Effector memory CD4-positive, alpha-beta T cell (primary cell): ENCODE results near the gene PABPN1L.

Source experiments
- DNase-seq, 3 donors: peaks; one replicate each; pipeline ENCODE4 v3.0.0-alpha.2; 2020
- H3K27ac ChIP-seq: 2 replicates; pipeline ENCODE4 v1.7.0; 2013; ENCODE audit warnings: mild to moderate bottlenecking, low read length, moderate library complexity; ENCODE audit not compliant: insufficient read depth, poor library complexity, severe bottlenecking
- H3K27me3 ChIP-seq: replicated peaks from 2 replicates; pipeline ENCODE4 v1.7.0; 2013; ENCODE audit warnings: mild to moderate bottlenecking, low read length; ENCODE audit not compliant: insufficient read depth, control insufficient read depth, poor library complexity, severe bottlenecking
- H3K36me3 ChIP-seq: 2 replicates; pipeline ENCODE4 v1.7.0; 2013; ENCODE audit warnings: mild to moderate bottlenecking, low read length, moderate library complexity; ENCODE audit not compliant: control insufficient read depth, insufficient read depth
- H3K4me1 ChIP-seq: 2 replicates; pipeline ENCODE4 v1.7.0; 2013; ENCODE audit warnings: low read length, mild to moderate bottlenecking; ENCODE audit not compliant: control insufficient read depth, insufficient read depth, poor library complexity, severe bottlenecking
- H3K4me3 ChIP-seq: 2 replicates; pipeline ENCODE4 v1.7.0; 2013; ENCODE audit warnings: low read length, low read depth, mild to moderate bottlenecking; ENCODE audit not compliant: insufficient read depth, poor library complexity, severe bottlenecking
- H3K9me3 ChIP-seq: 2 replicates; pipeline ENCODE4 v1.7.0; 2013; ENCODE audit warnings: mild to moderate bottlenecking, low read length, moderate library complexity; ENCODE audit not compliant: control insufficient read depth

The PABPN1L gene

GRCh38 chr16:88857728-88858339, 8.6 kb downstream of the PABPN1L start:
- Histone ChIP-seq H3K36me3 (peaks cover 41% of the 10 kb centered on the region), H3K27me3 (no peaks in the 10 kb centered on the region), H3K9me3 (no peaks in the 10 kb centered on the region), H3K27ac (peak overlapping the region; percentile 69), H3K4me3 (peak overlapping the region; percentile 91), H3K4me1 (peaks cover 24% of the 10 kb centered on the region)
- peak; percentile 40 to 61 (median 52) for DNase-seq

GRCh38 chr16:88856828-88857727, 9.4 kb downstream of the PABPN1L start, which contains the start of the genes GALNS and TRAPPC2L:
Gene GALNS (minus strand): TSS chr16:88856947. CDS start chr16:88856877, 70 bp downstream.
Gene TRAPPC2L (plus strand): TSS chr16:88857127. CDS start chr16:88857151, 24 bp downstream.
- H3K9me3 ChIP-seq, result no peaks in the 10 kb centered on the region
- H3K27ac ChIP-seq, result peak within 1 kb of the TSS; percentile 69
- peaks cover 24% of the 10 kb centered on the region for H3K4me1 ChIP-seq
- DNase-seq, result peak; percentile 93 to 98 (median 97)
- H3K27me3 ChIP-seq, result no peaks in the 10 kb centered on the region
- peak within 1 kb of the TSS; percentile 91 for H3K4me3 ChIP-seq
- peaks cover 34% of the 10 kb centered on the region for H3K36me3 ChIP-seq

GRCh38 chr16:88856122-88856827, 10.2 kb downstream of the PABPN1L start:
- H3K27ac ChIP-seq, result peak overlapping the region; percentile 67

GRCh38 chr16:88855736-88856121, 10.7 kb downstream of the PABPN1L start:
- Histone ChIP-seq H3K27me3 (no peaks in the 10 kb centered on the region), H3K36me3 (peaks cover 20% of the 10 kb centered on the region), H3K4me3 (no peak overlapping the region), H3K4me1 (peaks cover 24% of the 10 kb centered on the region), H3K27ac (peak overlapping the region; percentile 45), H3K9me3 (no peaks in the 10 kb centered on the region)
- peak in 1 of 3 donors; percentile 5 for DNase-seq

More at GRCh38 chr16:88856122-88856827, 10.2 kb downstream of the PABPN1L start:
- DNase-seq, result peak in 2 of 3 donors; percentile 6
- no peaks in the 10 kb centered on the region for H3K9me3 ChIP-seq
- H3K4me3 ChIP-seq, result peak overlapping the region; percentile 91
- peaks cover 26% of the 10 kb centered on the region for H3K36me3 ChIP-seq
- H3K27me3 ChIP-seq, result no peaks in the 10 kb centered on the region
- peaks cover 24% of the 10 kb centered on the region for H3K4me1 ChIP-seq

GRCh38 chr16:88855176-88855575, 11.3 kb downstream of the PABPN1L start:
- H3K4me3 ChIP-seq, result no peak overlapping the region
- H3K9me3 ChIP-seq, result no peaks in the 10 kb centered on the region
- H3K27ac ChIP-seq, result no peak overlapping the region
- peaks cover 24% of the 10 kb centered on the region for H3K4me1 ChIP-seq
- peaks cover 15% of the 10 kb centered on the region for H3K36me3 ChIP-seq
- no peak for DNase-seq
- no peaks in the 10 kb centered on the region for H3K27me3 ChIP-seq

GRCh38 chr16:88854306-88855111, 12.0 kb downstream of the PABPN1L start:
- Histone ChIP-seq H3K4me3 (no peak overlapping the region), H3K9me3 (no peaks in the 10 kb centered on the region), H3K4me1 (peaks cover 24% of the 10 kb centered on the region), H3K27ac (no peak overlapping the region), H3K27me3 (no peaks in the 10 kb centered on the region), H3K36me3 (peaks cover 8% of the 10 kb centered on the region)
- DNase-seq, result no peak

- H3K9me3 ChIP-seq, result no peaks in the 10 kb centered on the region
- H3K27ac ChIP-seq, result no peak overlapping the region
- no peak for DNase-seq
- no peaks in the 10 kb centered on the region for H3K36me3 ChIP-seq
- no peak overlapping the region for H3K4me3 ChIP-seq
- no peaks in the 10 kb centered on the region for H3K27me3 ChIP-seq
- H3K4me1 ChIP-seq, result peaks cover 23% of the 10 kb centered on the region
Measured at GRCh38 chr16:88853325-88853941, 13.0 kb downstream of the PABPN1L start.

- Histone ChIP-seq H3K9me3 (no peaks in the 10 kb centered on the region), H3K4me3 (no peak overlapping the region), H3K27me3 (no peaks in the 10 kb centered on the region), H3K27ac (no peak overlapping the region), H3K36me3 (no peaks in the 10 kb centered on the region), H3K4me1 (peaks cover 13% of the 10 kb centered on the region)
- DNase-seq, result no peak
Measured at GRCh38 chr16:88851616-88852015, 14.8 kb downstream of the PABPN1L start.
